DMS114 treated with DMSO at 0.1 percent for 48 hours (cell line): ENCODE results near the gene UHRF2.
"Not testable (repeated sequence)": the region's sequence is repeated elsewhere in the genome, so short reads cannot be mapped to it uniquely, and the experiment has no call there.

ENCODE experiments used
- DNase-seq: peaks from one replicate; lab custom pipeline; 2025; ENCODE audit not compliant: unreplicated experiment; lab: John Stamatoyannopoulos, UW

The UHRF2 gene, protein sequence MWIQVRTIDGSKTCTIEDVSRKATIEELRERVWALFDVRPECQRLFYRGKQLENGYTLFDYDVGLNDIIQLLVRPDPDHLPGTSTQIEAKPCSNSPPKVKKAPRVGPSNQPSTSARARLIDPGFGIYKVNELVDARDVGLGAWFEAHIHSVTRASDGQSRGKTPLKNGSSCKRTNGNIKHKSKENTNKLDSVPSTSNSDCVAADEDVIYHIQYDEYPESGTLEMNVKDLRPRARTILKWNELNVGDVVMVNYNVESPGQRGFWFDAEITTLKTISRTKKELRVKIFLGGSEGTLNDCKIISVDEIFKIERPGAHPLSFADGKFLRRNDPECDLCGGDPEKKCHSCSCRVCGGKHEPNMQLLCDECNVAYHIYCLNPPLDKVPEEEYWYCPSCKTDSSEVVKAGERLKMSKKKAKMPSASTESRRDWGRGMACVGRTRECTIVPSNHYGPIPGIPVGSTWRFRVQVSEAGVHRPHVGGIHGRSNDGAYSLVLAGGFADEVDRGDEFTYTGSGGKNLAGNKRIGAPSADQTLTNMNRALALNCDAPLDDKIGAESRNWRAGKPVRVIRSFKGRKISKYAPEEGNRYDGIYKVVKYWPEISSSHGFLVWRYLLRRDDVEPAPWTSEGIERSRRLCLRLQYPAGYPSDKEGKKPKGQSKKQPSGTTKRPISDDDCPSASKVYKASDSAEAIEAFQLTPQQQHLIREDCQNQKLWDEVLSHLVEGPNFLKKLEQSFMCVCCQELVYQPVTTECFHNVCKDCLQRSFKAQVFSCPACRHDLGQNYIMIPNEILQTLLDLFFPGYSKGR

DNA sequence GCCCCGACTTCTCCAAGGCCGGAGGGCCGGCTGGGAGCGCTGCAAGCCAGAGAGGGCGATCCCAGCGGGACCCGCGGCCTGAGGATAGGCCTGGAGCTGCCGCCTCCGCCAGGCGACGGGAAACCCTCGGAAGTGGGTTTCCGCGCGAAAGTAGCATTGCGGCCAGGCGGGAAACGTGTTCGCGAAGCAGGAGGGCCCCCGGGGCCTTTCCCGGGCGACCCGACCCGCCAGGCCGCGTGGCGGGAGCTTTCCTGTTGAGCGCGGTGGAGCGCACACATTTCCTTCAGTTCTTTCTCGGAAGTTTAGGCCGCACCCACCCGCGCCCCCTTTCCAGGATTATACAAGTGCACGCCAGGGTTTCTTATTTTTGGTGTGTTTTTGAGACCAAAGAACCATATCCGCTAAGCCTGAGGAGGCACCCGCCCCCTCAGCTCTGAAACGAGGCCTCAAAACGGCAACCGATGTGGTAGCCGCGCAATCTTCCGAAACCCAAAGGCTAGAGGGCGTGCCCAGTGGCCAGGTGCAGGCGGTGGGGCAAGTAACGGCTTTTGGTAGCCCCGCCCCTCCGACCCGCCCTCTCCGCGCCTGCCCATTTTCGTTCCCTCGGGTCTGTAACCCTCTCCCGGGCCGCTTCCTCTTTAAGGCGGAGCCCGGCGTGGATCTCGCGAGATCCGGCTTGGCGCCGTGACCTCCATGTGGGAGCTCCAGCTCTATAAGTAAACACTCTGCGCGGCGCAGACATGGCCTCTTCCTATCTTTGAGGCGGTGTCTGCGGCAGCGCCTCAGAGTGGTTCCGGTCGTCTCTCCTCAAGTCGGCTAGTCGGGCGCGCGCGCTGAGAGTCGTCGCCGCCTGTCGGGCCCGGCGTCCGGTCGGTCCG, at the start of gene UHRF2:
Gene UHRF2, plus strand, starts transcription at position 713 of the 878 bp plus-strand sequence. CDS start 292 bp downstream, outside the sequence.
- DNase-seq = peak; percentile 87

GRCh38 chr9:6367128-6367890, 45.7 kb upstream of the UHRF2 start:
- DNase-seq = no peak

GRCh38 chr9:6368831-6369230, 44.2 kb upstream of the UHRF2 start:
- DNase-seq = no peak

- not testable (repeated sequence) for DNase-seq
Observed at GRCh38 chr9:6381477-6382012, 31.5 kb upstream of the UHRF2 start.

DNA sequence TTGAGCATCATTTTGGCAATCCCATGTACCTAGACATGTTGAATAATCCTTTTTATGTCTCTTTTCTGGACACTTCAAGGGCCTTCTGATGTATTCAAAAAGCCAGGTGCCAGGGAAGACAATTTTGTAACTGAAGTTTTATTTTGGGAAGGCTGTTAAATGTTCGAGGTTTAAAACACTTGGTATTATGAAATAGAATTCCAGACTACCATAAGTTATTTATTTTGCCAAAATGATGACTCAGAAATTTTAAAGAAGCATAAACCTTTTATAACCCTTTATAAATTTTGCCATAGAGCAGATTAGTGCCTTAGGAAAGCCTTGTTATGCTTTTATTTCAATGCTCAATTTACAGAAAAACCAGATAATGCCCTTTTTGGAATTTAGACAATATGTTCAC, 30.3 kb upstream of the UHRF2 start:
- DNase-seq = no peak

GRCh38 chr9:6383551-6384225, 29.3 kb upstream of the UHRF2 start:
- no peak for DNase-seq

- no peak for DNase-seq
Observed at GRCh38 chr9:6384732-6385131, 28.3 kb upstream of the UHRF2 start.

GRCh38 chr9:6399071-6399470, 13.9 kb upstream of the UHRF2 start:
- DNase-seq = no peak

GRCh38 chr9:6405371-6405770, 7.6 kb upstream of the UHRF2 start:
- no peak for DNase-seq

DNA sequence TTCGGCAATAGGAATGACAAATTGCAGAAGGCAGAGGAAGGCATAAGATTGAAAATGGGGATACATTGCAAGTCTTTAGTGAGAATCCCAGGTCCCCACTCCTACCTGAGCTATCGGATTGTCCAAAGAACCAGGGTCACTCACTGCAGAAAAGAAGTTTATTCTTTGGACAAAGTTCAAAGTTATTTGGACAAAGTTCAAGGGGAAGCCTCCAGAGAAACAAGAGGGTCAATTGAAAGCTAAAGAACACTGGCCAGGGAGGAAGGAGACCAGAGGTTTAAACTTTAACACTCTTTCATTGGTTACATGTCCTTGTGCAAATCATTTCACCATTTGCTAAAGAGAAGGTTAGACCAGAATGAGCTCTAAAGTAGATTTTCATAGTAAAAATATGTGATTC, 5.2 kb upstream of the UHRF2 start:
- no peak for DNase-seq

GRCh38 chr9:6408320-6408719, 4.7 kb upstream of the UHRF2 start:
- no peak for DNase-seq

DNA sequence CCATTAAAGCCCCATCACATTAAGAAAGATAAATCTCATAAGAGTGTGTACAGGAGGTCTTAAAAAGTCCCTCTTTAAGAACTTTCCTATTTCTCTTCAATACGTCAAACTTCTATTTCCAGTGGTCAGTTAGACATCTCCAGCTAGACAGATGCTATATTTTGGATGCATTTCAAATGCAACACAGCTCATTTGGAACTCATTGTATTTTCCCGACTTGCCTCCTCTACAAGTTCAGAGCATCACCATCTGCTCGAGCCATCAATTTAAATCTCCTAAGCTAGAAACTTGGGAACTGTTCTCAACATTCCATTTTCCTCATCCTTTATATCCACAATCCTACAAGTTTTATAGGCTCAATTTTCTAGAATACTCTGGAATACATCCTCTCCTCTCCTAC, 3.2 kb upstream of the UHRF2 start:
- DNase-seq = no peak

DNA sequence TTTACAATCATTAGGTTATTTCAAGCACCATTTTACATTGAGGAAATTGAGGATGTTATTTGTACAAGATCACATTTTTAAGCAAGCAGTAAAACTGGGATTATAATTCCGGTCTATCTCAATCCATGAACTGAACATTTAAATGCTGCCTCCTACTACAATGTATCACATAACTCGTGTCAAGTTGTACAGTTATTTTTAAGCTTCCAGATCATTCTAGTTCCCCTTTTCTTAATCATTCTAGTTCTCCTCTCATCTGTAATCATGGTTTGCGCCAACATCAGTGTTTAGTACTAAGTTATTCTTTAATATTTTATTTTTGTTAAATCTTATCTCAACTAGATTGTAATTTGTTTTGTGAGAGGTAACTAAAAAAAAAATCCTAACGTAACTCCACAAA, 2.4 kb upstream of the UHRF2 start:
- no peak for DNase-seq

DNA sequence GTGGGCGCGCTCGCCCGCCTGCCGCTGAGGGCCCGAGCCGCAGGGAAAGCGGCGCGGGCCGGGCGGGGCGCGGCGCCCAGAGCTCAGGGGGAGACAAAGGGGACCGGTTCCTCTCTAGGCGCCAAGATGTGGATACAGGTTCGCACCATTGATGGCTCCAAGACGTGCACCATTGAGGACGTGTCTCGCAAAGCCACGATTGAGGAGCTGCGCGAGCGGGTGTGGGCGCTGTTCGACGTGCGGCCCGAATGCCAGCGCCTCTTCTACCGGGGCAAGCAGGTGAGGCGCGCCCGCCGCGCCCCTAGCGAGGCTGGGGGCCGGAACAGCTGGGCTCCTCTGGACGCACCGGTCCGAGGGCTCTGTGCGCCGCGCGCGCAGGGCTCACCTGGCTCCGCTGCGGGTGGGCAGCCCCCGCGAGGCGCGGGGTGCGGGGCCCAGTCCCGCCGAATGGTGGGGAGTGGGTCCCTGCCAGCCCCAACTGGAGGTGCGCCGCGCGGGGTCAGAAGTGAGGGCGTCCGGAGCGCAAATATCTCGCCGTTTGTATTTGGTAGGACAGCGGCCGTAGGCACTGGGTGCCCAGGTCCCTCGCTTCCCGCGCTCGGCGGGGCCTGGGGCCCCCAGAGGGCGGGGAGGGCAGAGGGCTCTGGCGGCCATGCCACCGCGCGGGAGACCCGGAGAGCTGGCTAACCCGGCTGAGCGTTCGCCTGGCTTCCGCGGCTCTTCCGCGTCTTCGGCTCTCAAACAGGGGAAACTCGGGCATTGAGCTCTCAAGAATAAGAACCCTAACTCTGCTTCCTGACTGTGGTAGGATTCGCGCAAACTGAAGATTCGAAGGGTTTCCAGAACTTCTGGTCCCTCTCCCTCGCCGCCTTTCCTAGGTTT, 607 bp downstream of the UHRF2 start:
- DNase-seq = no peak

- DNase-seq = no peak
Observed at GRCh38 chr9:6414247-6414641, 1.2 kb downstream of the UHRF2 start.

- DNase-seq = no peak
Observed at GRCh38 chr9:6415266-6415665, 2.3 kb downstream of the UHRF2 start.

GRCh38 chr9:6417186-6417585, 4.2 kb downstream of the UHRF2 start:
- DNase-seq = no peak

DNA sequence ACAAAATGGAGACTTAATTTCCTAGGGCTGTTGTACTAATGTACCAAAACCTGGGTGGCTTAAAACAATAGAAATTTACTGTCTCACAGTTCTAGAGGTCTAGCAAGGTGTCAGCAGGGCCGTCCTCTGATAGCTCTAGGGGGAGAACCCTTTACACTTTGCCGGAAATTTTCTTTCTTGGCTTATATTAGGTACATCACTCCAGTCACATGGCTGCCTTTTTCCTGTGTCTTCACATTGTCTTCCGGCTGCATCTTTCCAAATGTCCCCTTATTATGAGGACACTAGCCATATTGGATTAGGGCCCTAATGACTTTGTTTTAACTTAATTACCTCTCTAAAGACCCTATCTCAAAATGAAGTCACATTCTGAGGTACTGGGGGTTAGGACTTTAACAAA, 5.8 kb downstream of the UHRF2 start:
- DNase-seq = no peak

DNA sequence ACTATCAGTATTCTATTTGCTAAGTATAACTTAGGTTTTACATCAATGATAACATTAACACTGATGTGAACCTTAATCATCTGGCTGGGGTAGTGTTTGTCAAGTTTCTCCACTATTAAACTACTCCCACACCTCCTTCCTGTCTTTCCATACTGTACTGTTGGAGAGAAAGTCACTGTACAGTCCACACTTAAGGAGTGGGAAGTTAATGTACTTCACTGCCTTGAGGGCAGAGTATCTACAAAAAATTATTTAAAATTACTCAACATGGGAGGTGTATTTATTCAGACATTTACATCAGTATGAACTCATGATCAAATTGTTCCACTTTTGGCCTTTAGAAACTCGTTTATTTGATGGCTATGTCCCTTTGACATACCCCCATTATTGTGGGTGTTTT, 11.9 kb downstream of the UHRF2 start:
- DNase-seq = no peak
